ENCODE results near the gene NTN3.
"Not testable (repeated sequence)": the region's sequence is repeated elsewhere in the genome, so short reads cannot be mapped to it uniquely, and the experiment has no call there.

The NTN3 gene

GRCh38 chr16:2466667-2467527 lies 4.2 kb upstream of the NTN3 start:
- no peak for DNase-seq

GRCh38 chr16:2467528-2468232 lies 3.4 kb upstream of the NTN3 start:
- DNase-seq = peak; percentile 93

GRCh38 chr16:2468233-2468724 lies 2.8 kb upstream of the NTN3 start:
- peak; percentile 97 for DNase-seq

- DNase-seq = peak; percentile 96
Observed at GRCh38 chr16:2468725-2469398, 2.2 kb upstream of the NTN3 start.

- no peak for DNase-seq
Observed at GRCh38 chr16:2469399-2470233, 1.5 kb upstream of the NTN3 start.

- no peak for DNase-seq
Observed at GRCh38 chr16:2470234-2470601, 879 bp upstream of the NTN3 start.

- peak; percentile 55 for DNase-seq
Observed at GRCh38 chr16:2470603-2471015, 488 bp upstream of the NTN3 start.

GRCh38 chr16:2471653-2472487 lies 773 bp downstream of the NTN3 start:
- peak; percentile 47 for DNase-seq

- DNase-seq = no peak
Observed at GRCh38 chr16:2472488-2472864, 1.4 kb downstream of the NTN3 start.

- DNase-seq = peak; percentile 19
Observed at GRCh38 chr16:2472885-2473445, 1.9 kb downstream of the NTN3 start.

- DNase-seq = peak; percentile 69
Observed at GRCh38 chr16:2473446-2473926, 2.4 kb downstream of the NTN3 start.

GRCh38 chr16:2473999-2474876 lies 3.1 kb downstream of the NTN3 start:
- peak; percentile 56 for DNase-seq

GRCh38 chr16:2474877-2475412 lies 3.8 kb downstream of the NTN3 start, which contains the start of gene TBC1D24:
Gene TBC1D24 (plus strand): TSS chr16:2475127. CDS start chr16:2496149, 21,022 bp downstream.
- DNase-seq = peak; percentile 87

- DNase-seq = peak; percentile 79
Observed at GRCh38 chr16:2475413-2476344, 4.6 kb downstream of the NTN3 start.

GRCh38 chr16:2476345-2476720 lies 5.2 kb downstream of the NTN3 start:
- DNase-seq = no peak

GRCh38 chr16:2476741-2477140 lies 5.6 kb downstream of the NTN3 start:
- no peak for DNase-seq

GRCh38 chr16:2477327-2477726 lies 6.2 kb downstream of the NTN3 start:
- DNase-seq = no peak

GRCh38 chr16:2478279-2478678 lies 7.2 kb downstream of the NTN3 start:
- DNase-seq = no peak

- not testable (repeated sequence) for DNase-seq
Observed at GRCh38 chr16:2479996-2480395, 8.9 kb downstream of the NTN3 start.

All from NCI-H146 (cell line).